Prostate gland (tissue), 2 donors: ENCODE measurements around the gene AUTS2. TPM values are rescaled to one million over a fixed set of nuclear protein-coding genes. Genes with fewer than 3 reads are reported as not detected.

ENCODE experiments used
- DNase-seq: peaks from one replicate; pipeline ENCODE4 v3.0.0-alpha.2; 2019; ENCODE audit warnings: low spot score
- H3K27ac ChIP-seq, 2 donors: fragments of 200-600 bp; sonication (generic); 2 replicates each; pipeline ENCODE4 v1.5.1; 2017 to 2019
- H3K27me3 ChIP-seq: fragments of 200-600 bp; sonication (generic); replicated peaks from 2 replicates; pipeline ENCODE4 v1.5.1; 2019; ENCODE audit not compliant: insufficient read depth
- H3K36me3 ChIP-seq, 2 donors: fragments of 200-600 bp; sonication (generic); 1 replicate in 1 of 2; 2 replicates in 1 of 2; pipeline versions ENCODE4 v1.5.1 to v1.8.1; 2017 to 2019
- H3K4me1 ChIP-seq: fragments of 200-600 bp; sonication (generic); replicated peaks from 2 replicates; pipeline ENCODE4 v1.5.1; 2019
- H3K4me3 ChIP-seq, 2 donors: fragments of 200-600 bp; sonication (generic); 2 replicates each; pipeline ENCODE4 v1.5.1; 2017 to 2019
- H3K9me3 ChIP-seq: fragments of 200-600 bp; sonication (generic); 2 replicates; pipeline ENCODE4 v1.5.1; 2017
- CTCF ChIP-seq, 4 experiments: fragments of 200-600 bp in 2 of 4; fragments of 450-650 bp in 2 of 4; sonication (generic) in 2 of 4; IDR thresholded peaks; 1 replicate in 3 of 4; 2 replicates in 1 of 4; pipeline ENCODE4 v1.5.1; 2016 to 2019; ENCODE audit warnings: antibody characterized with exemption in 4 of 4, mild to moderate bottlenecking in 2 of 4, moderate library complexity in 2 of 4
- POLR2A ChIP-seq: fragments of 450-650 bp; IDR thresholded peaks from one replicate; pipeline ENCODE4 v1.6.1; 2016; ENCODE audit warnings: antibody characterized with exemption, mild to moderate bottlenecking
- POLR2AphosphoS5 ChIP-seq: sonication (generic); formaldehyde crosslinking; IDR thresholded peaks from one replicate; pipeline ENCODE4 v1.6.1; 2017; ENCODE audit warnings: antibody characterized with exemption
- WGBS: methylation state at CpG from one replicate; pipeline ENCODE4 v1.1.5; 2018; 5-methylcytosine and 5-hydroxymethylcytosine counted together
- intact Hi-C: fragments of 100-400 bp; cut with DNase I; formaldehyde crosslinking; loops from one replicate; pipeline ENCODE4 v1.14.2; 2022
- total RNA-seq, 2 donors: library from RNA; depleted of rRNA; stranded (reverse); fragments of >200 nt; gene quantifications; one replicate each; pipeline ENCODE4 v1.1.0, GENCODE V29; 2016

The AUTS2 gene
- total RNA-seq, 2 donors from 2014 or later: 25.0 to 55.2 TPM

GRCh38 chr7:70512761-70513160 is 914.5 kb downstream of the AUTS2 start:
- Histone ChIP-seq H3K27me3 (no peaks in the 10 kb centered on the region), H3K9me3 (no peaks in the 10 kb centered on the region), H3K4me3 (no peak overlapping the region), H3K27ac (no peak overlapping the region), H3K36me3 (no peaks in the 10 kb centered on the region), H3K4me1 (no peaks in the 10 kb centered on the region)
- 95% methylated on average over 3 of the region's 3 CpGs for WGBS
- TF ChIP-seq POLR2AphosphoS5 (no peak), POLR2A (no peak), CTCF (IDR thresholded peaks at IDR 0.05) (no peak)
- intact Hi-C loops: no loop called here
- no peak for DNase-seq

GRCh38 chr7:70520611-70521010 is 922.3 kb downstream of the AUTS2 start:
- TF ChIP-seq CTCF (IDR thresholded peaks at IDR 0.05) (no peak), POLR2AphosphoS5 (no peak), POLR2A (no peak)
- 46% methylated on average over 4 of the region's 4 CpGs for WGBS
- no peaks in the 10 kb centered on the region for H3K9me3 ChIP-seq

DNA sequence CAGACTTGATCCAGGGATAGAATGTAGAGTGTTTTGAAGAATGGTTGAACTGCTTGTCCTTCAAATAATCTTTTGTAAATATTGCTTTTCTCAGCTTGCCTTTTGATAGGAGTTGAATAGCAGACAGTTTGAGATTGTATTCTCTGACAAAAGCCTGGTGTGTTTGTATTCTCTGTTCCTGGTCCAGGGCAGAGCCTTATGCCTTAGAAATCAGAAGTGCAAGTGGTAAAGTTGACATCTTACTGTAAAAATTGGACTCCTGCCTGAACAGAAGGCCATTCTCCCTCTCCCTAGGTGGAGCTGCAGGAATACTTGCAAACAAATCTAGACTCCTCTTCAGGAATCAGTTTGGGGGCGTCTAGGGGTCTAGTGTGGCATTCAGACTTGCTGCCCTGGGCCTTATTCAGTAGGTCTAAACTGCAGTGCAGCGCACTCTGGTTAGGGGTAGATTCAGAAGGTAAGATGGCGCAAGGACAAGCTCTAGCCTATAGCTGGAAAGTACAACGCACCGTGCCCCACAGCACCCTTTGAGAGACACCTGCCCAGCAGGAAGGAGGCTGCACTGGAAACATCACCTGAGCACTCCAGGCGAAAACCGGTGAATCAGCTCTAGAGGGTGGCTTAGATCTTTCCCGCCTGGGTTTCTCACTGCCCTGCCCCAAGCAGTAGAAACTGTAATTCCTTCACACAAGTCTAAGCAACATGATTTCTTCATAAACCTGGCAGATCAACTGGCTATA is 925.1 kb downstream of the AUTS2 start:
- H3K9me3 ChIP-seq: no peaks in the 10 kb centered on the region
- no peak overlapping the region for H3K4me3 ChIP-seq
- H3K36me3 ChIP-seq: no peaks in the 10 kb centered on the region
- intact Hi-C loops: no loop called here
- 78% methylated on average over 8 of the region's 8 CpGs for WGBS
- H3K27me3 ChIP-seq: no peaks in the 10 kb centered on the region
- DNase-seq: no peak
- TF ChIP-seq CTCF (IDR thresholded peaks at IDR 0.05): no peak
- no peak for TF ChIP-seq POLR2A
- TF ChIP-seq POLR2AphosphoS5: no peak
- no peaks in the 10 kb centered on the region for H3K4me1 ChIP-seq
- H3K27ac ChIP-seq: no peak overlapping the region

More at GRCh38 chr7:70520611-70521010, 922.3 kb downstream of the AUTS2 start:
- DNase-seq: no peak
- no peaks in the 10 kb centered on the region for H3K36me3 ChIP-seq
- H3K27me3 ChIP-seq: no peaks in the 10 kb centered on the region
- H3K4me1 ChIP-seq: no peaks in the 10 kb centered on the region
- intact Hi-C loops: no loop called here
- H3K4me3 ChIP-seq: no peak overlapping the region
- H3K27ac ChIP-seq: no peak overlapping the region

GRCh38 chr7:70523989-70524351 is 925.7 kb downstream of the AUTS2 start:
- Histone ChIP-seq H3K27ac (no peak overlapping the region), H3K4me3 (no peak overlapping the region), H3K9me3 (no peaks in the 10 kb centered on the region), H3K27me3 (no peaks in the 10 kb centered on the region), H3K4me1 (no peaks in the 10 kb centered on the region), H3K36me3 (no peaks in the 10 kb centered on the region)
- TF ChIP-seq CTCF (IDR thresholded peaks at IDR 0.05) (no peak), POLR2AphosphoS5 (peak; percentile 13)
- DNase-seq: no peak
- WGBS: 53% methylated on average over 2 of the region's 2 CpGs
- intact Hi-C loops: no loop called here

- Histone ChIP-seq H3K36me3 (no peaks in the 10 kb centered on the region), H3K27me3 (no peaks in the 10 kb centered on the region), H3K4me1 (no peaks in the 10 kb centered on the region), H3K27ac (no peak overlapping the region), H3K9me3 (no peaks in the 10 kb centered on the region), H3K4me3 (no peak overlapping the region)
- intact Hi-C loops: no loop called here
- no peak for DNase-seq
- 80% methylated on average over 5 of the region's 5 CpGs for WGBS
- TF ChIP-seq CTCF (IDR thresholded peaks at IDR 0.05) (no peak), POLR2AphosphoS5 (no peak), POLR2A (no peak)
These were observed 927.7 kb downstream of the AUTS2 start for GRCh38 chr7:70525991-70526390.
